COR-L47 (cell line): ENCODE measurements around the gene SNAI3.
A peak's percentile ranks its signal among the peaks of the same experiment; 100 is the strongest.

ENCODE experiments used
- DNase-seq: peaks from one replicate; lab custom pipeline; 2025; lab: John Stamatoyannopoulos, UW

The SNAI3 gene

GRCh38 chr16:88691129-88691813 lies 5.0 kb upstream of the SNAI3 start:
- no peak for DNase-seq

GRCh38 chr16:88690341-88691128 lies 4.2 kb upstream of the SNAI3 start:
- DNase-seq, result no peak

DNA sequence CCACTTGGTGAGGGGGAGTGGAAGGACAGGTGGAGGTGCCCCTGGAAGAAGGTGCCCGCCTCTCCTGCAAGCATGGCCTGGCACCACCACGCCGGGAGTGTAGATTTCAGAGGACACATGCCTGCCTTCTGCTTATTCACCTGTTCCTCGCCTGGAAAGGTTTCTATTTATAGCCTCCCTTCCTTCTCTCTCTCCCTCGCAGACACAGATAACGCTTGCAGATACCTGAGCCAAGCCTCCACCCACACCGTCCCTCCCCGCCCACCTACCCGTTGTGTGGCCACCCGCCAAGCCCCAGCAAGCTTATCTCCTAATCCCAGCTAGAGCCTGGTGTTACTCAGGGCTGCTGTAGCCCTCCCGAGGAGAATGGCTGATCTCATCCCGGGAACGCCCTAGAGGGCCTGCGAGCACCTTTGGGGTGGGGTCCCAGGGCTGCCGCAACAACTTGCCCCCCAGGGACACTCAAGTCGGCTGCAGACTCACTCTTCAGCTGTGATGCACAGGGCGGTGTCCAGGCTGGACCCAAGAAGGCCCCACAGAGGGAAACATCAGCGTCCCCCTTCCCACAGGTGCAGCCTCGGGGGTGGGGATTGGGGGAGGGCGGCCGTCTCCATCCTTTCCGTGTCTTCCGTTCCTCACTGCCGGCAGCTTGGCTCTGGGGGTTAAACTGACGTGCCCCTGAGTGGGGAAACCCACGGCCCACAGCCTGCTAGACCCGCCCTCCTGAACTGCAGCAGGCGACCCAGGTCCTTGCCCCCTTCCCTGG lies 1.9 kb upstream of the SNAI3 start:
- DNase-seq, result peak; percentile 79

- no peak for DNase-seq
These were observed 1.3 kb upstream of the SNAI3 start for GRCh38 chr16:88687676-88688012.

DNA sequence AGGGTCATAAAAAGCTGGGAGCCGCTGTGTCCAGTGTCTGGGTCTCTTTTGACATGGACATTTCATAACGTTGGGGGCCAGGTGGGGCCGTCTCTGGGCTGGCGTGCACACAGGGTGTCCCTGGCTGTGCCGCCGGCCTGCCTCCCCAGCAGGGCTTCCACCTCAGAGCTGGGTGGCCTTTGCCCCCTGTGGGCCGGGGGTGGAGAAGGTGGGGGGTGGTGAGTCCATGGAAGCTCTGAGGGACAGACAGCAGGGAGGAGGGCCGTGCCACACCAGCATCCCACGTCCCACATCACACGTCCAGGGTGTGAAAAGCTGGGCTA lies 908 bp upstream of the SNAI3 start:
- no peak for DNase-seq

GRCh38 chr16:88686062-88686438 lies 257 bp downstream of the SNAI3 start:
- peak; percentile 65 for DNase-seq

DNA sequence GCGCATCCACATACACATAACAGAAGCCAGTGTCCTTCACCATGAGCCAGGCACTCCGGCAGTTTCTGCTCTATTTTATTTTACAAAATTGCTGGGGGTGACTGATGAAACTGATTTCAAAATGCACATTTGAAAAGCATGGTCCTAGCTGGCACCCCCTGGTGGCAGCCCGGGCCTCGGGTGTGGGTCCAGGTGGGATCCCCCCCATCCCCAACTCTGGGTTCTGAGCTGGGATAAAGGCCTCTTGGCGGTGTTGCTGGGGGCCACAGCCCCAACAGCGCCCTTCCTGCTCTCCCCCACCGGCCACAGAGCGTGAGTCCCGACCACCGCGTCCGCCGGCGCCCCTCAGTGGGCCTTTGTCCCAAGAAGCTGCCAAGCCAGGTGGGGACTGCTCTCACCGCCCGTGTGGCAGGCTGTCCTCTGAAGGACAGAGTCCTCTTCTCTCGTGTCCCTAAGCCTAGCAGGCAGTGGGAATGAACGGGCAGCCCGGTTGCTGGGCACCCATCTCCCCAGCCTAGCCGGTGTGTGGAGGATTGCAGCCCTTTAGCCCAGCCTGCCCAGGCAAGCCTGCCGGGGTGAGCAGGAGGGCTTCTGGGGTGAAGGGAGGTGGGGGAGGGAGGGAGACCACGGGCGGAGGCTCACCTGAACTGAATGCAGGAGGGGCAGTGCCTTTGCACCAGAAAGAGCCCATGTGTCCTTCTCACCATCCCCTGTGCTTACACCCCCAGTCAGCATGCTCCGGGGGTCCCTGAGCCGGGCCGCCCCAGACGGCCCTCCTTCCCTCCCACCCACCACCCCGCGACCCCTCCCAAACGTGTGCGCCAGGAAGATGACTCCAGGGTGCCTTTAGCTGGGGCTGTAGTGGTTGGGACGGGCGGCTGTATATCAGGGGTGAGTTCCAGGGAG lies 898 bp downstream of the SNAI3 start:
- DNase-seq, result no peak

GRCh38 chr16:88684569-88685155 lies 1.6 kb downstream of the SNAI3 start:
- DNase-seq, result no peak

DNA sequence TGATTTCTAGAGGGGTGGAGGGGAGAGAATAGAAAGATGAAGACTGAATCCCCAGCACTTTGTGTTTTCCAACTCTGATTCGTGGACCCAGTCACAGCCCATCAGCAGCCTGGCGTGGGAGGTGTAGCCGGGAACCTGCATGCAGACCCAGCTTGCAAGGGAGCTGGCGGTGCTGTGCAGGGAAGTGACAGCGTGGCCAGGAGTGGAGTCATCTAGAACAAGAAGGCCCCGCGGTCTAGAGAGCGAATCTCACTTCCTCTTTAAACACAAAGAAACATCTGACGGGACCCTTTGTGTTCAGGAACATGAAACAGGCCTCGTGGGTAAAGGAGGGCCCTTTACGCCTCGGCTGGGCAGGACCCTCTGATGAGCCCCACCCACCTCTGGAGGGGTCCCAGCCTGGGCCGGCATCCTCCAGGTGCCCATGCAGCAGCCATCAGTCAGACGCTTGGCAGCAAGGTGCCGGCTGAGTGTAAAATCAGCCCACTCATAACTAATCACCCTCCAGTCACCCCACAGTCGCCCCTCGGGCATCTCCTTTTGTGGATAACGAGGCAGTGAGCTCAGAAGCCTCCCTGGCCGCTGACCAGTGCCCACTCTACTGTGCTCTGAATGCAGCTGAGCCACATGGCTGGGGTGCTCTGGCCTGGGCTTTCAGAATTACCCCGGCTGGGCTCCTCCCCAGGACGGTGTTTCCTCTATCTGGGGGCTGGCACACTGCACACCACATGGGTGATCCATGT lies 4.4 kb downstream of the SNAI3 start:
- no peak for DNase-seq

GRCh38 chr16:88681084-88681680 lies 5.1 kb downstream of the SNAI3 start:
- no peak for DNase-seq

DNA sequence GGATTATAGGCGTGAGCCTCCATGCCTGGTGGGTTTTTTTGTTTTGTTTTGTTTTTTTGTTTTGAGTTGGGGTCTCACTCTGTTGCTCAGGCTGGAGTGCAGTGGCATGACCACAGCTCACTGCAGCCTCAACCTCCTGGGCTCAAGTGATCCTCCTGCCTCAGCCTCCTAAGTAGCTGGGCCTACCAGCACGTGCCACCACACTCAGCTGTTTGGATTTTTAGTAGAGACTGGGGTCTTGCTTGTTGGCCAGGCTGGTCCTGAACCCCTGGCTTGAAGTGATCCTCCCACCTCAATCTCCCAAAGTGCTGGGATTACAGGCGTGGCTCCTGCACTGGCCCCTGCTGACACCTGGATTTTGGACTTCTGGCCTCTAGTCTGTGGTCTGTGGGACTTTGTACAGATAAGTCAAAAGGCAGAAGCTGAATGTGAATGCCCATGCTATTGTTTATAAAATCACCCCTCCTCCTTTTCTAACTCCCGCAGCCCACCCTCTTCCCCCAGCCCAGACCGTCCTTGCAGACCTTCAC lies 5.7 kb downstream of the SNAI3 start:
- DNase-seq, result no peak

DNA sequence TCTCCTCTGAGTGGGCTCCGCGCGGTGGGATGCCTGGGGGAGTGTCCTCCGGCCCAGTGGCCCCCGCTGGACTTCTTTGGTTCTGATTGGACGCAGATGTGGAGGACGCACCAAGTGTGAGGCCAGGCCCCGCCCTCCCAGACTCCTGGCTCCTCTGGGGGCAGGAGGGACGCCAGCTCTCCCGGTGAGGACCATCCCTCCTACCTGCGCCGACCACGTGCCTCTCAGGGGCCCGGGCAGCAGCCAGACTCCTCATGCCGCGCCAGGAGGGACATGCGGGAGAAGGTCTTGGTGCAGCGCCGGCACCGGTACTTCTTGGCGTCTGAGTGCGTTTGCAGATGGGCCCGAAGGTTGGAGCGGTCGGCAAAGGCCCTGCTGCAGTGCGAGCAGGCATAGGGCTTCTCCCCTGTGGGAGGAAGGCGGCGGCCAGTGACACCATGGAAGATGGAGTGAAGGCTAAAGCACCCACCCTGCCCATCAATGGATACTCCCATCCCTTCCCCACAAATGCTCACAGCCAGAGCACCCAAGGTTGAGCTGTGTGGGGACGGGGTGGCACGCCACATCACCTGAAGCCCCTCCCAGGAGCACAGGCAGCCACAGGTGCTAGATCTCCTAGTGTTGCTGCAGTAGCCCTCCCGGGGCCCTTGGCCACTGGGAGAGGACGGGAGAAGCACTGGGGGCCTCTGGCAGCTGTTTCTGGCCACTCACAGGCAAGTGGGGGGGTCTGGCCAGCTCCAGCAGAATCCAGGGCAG lies 7.9 kb downstream of the SNAI3 start:
- DNase-seq, result no peak

DNA sequence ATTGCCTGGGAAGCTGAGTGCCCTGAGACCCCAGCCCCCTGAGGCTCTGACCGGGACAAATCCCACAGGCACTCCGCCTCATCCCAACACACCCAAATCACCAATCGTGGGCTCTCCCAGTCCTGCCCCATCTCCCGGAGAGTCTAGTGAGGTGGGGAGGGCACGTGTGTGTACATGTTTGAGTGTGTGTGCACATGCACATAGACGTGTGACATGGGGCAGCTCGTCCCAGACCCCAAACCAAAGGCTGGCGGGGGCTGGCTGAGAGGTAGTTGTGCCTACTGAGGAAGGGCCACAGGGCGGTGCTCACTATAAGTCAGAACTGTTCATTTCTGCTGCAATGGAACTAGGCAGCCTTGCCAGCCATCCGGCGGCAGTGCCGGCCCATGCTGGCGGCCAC lies 8.6 kb downstream of the SNAI3 start:
- no peak for DNase-seq

GRCh38 chr16:88676502-88677242 lies 9.6 kb downstream of the SNAI3 start:
- no peak for DNase-seq

GRCh38 chr16:88673716-88674379 lies 12.5 kb downstream of the SNAI3 start:
- DNase-seq, result no peak

GRCh38 chr16:88672776-88673175 lies 13.5 kb downstream of the SNAI3 start:
- DNase-seq, result peak; percentile 34

- no peak for DNase-seq
These were observed 14.5 kb downstream of the SNAI3 start for GRCh38 chr16:88671806-88672205.

DNA sequence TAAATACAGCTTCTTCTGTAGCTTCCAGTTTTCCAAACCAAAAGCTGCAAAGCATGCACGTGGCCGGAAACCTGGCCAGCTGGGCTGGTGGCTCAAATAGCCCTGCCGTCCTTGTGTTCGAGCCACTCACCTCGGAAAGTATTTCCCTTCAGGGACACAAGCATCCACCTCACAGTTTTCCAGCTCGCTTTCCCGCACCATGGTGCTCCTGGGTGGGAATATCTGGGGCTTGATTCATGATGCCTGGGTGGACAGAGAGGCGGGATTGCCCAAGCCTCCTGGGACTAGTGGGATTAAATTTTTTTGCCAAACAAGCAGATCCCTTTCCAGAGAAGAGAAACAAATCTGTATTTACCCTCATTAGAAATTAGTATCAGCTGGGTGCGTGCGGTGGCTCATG lies 16.3 kb downstream of the SNAI3 start:
- DNase-seq, result no peak
